Measurements from ENCODE around the gene NPHS1. TPM values are rescaled to one million over a fixed set of nuclear protein-coding genes. Genes with fewer than 3 reads are reported as not detected.
A peak's percentile ranks its signal among the peaks of the same experiment; 100 is the strongest.
"Not testable (repeated sequence)": the region's sequence is repeated elsewhere in the genome, so short reads cannot be mapped to it uniquely, and the experiment has no call there.

NPHS1 gene
- total RNA-seq, 1 donor from 2014 or later: not detected

- intact Hi-C loops (cut with DNase I): loop anchor here (1.0 kb wide), 1 partner anchor 51 kb away; no protein-coding TSS in a partner anchor
- DNase-seq (ENCODE audit: low spot score): peak; percentile 94
Observed at GRCh38 chr19:35879770-35880317, 27.5 kb upstream of the NPHS1 start.

DNA sequence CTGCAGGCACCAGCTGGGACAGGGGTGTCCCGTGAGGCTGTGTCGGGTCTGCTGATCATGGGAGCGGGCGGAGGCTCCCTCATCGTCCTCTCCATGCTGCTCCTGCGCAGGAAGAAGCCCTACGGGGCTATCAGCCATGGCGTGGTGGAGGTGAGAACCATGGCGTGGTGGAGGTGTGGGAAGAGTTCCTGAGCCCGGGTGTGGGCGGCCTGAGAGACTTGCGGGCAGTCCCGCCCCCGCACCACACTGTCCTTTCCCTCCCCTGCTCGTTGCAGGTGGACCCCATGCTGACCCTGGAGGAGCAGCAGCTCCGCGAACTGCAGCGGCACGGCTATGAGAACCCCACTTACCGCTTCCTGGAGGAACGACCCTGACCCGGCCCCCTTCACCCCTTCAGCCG is 26.8 kb upstream of the NPHS1 start:
- intact Hi-C loops (cut with DNase I): loop anchor here (1.0 kb wide), 1 partner anchor 52 kb away; no protein-coding TSS in a partner anchor
- DNase-seq (ENCODE audit: low spot score): no peak

DNA sequence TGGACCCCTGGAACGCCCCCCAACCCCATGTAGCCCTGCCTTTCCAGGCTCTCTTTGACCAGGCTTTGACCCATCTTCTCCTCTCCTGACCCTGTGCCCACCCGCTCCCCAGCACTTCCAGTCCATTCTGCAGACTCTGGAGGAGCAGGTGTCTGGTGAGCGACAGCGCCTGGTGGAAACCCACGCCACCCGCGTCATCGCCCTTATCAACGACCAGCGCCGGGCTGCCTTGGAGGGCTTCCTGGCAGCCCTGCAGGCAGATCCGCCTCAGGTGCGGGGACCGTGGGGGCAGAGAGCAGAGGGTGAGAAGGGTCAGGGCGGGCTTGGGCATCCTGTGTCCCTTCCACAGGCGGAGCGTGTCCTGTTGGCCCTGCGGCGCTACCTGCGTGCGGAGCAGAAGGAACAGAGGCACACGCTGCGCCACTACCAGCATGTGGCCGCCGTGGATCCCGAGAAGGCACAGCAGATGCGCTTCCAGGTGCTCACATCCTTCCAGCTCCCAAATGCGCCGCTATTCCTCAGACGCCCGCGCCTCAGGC is 22.2 kb upstream of the NPHS1 start:
- no peak for DNase-seq (ENCODE audit: low spot score)
- intact Hi-C loops (cut with DNase I): no loop called here

GRCh38 chr19:35872180-35872579 is 19.9 kb upstream of the NPHS1 start:
- intact Hi-C loops (cut with DNase I): no loop called here
- no peak for DNase-seq (ENCODE audit: low spot score)

GRCh38 chr19:35871611-35872010 is 19.3 kb upstream of the NPHS1 start:
- intact Hi-C loops (cut with DNase I): no loop called here
- no peak for DNase-seq (ENCODE audit: low spot score)

DNA sequence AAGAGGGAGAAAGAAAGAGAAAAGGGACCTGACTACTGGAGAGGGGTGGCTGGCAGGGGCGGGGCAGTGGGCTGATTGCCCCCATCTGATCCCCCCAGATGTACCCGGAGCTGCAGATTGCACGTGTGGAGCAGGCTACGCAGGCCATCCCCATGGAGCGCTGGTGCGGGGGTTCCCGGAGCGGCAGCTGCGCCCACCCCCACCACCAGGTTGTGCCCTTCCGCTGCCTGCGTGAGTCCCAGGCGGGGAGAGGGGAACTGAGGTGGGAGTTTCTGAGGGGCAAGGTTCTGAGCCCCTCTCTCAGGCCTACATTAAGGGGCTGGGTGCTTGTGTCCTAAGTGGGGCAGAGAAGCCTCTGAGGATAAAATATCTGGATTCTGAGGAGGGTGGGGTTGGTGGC is 18.5 kb upstream of the NPHS1 start:
- intact Hi-C loops (cut with DNase I): no loop called here
- no peak for DNase-seq (ENCODE audit: low spot score)

DNA sequence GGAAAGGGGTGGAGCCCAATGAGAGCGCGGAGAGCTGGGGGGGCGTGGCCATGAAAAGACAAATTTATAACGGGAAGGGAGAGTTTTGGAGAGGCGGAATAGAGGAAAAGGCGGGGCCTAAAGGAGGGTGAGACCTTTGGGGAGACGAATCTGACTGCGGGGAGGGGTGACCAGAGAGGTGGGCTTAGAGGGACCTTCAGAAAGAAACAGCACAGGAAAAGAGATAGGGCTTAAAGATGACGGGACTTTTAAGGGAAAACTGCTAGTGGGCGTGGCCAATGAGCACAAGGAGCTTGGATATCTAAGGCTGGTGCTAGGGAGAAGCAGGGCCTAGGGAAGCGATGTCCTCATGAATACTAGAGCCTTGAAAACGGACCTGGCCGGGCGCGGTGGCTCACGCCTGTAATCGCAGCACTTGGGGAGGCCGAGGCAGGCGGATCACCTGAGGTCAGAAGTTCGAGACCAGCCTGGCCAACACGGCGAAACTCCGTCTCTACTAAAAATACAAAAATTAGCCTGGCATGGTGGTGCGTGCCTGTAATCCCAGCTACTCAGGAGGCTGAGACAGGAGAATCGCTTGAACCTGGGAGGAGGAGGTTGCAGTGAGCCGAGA is 17.9 kb upstream of the NPHS1 start:
- intact Hi-C loops (cut with DNase I); DNase-seq (ENCODE audit: low spot score): not testable (repeated sequence)

GRCh38 chr19:35869327-35870123 is 17.2 kb upstream of the NPHS1 start:
- no peak for DNase-seq (ENCODE audit: low spot score)
- intact Hi-C loops (cut with DNase I): loop anchor here (10.0 kb wide), 1 partner anchor 95 kb away; the partner anchor contains the start of gene ARHGAP33

GRCh38 chr19:35868823-35869326 is 16.6 kb upstream of the NPHS1 start:
- intact Hi-C loops (cut with DNase I): loop anchor here (10.0 kb wide), 1 partner anchor 94 kb away; the partner anchor contains the start of gene ARHGAP33

DNA sequence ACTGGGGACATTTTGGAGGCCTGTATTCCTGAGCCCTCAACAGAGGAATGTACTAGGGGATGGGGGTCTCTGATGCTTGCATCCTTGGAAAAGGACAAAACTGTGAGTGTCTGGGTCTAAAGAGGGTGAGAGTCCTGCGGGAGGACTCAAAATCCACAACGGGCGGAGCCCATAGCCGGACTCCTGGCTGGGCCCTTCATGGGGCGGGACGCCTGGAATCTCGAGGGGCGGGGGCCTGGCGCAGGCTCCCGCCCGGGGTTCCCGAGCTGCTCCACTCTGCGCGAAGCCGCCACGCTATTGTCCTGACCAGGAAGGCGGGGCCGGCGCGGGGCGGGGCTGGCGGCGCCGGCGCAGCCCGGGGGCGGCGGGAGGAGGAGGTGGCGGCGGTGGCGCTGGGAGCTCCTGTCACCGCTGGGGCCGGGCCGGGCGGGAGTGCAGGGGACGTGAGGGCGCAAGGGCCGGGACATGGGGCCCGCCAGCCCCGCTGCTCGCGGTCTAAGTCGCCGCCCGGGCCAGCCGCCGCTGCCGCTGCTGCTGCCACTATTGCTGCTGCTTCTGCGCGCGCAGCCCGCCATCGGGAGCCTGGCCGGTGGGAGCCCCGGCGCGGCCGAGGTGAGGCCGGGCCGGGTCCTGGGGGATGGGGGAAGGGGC is 16.0 kb upstream of the NPHS1 start, which contains the start of gene APLP1:
Gene APLP1 (plus strand): TSS at position 403 of the 651 bp plus-strand sequence. CDS start 63 bp downstream, at position 466.
- DNase-seq (ENCODE audit: low spot score): peak; percentile 86
- intact Hi-C loops (cut with DNase I): loop anchor here (10.0 kb wide), 1 partner anchor 93 kb away; the partner anchor contains the start of gene ARHGAP33

More at GRCh38 chr19:35868823-35869326, 16.6 kb upstream of the NPHS1 start:
- DNase-seq (ENCODE audit: low spot score): no peak

- intact Hi-C loops (cut with DNase I): loop anchor here (10.0 kb wide), 1 partner anchor 88 kb away; the partner anchor contains the start of gene ARHGAP33
- DNase-seq (ENCODE audit: low spot score): no peak
Observed at GRCh38 chr19:35863018-35863417, 10.7 kb upstream of the NPHS1 start.

DNA sequence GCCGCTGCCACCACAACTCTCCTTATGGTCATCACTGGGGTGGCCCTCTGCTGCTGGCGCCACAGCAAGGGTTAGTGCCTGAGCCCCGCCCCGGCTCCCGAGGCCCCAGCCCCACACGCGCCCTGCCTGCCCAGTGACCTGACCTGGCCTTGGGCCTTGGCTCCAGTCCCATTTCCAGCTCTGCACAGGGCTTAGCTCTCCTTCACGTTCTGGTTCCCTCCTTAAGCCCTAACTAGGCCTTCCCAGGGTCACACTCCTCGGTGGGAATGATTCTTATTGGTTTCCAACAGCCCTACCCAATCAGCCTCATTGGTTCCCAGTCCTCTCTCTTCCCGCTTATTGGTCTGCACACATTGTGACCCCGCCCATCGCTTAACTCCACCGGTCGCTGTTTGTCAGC is 10.2 kb upstream of the NPHS1 start:
- DNase-seq (ENCODE audit: low spot score): no peak
- intact Hi-C loops (cut with DNase I): loop anchor here (10.0 kb wide), 1 partner anchor 88 kb away; the partner anchor contains the start of gene ARHGAP33

DNA sequence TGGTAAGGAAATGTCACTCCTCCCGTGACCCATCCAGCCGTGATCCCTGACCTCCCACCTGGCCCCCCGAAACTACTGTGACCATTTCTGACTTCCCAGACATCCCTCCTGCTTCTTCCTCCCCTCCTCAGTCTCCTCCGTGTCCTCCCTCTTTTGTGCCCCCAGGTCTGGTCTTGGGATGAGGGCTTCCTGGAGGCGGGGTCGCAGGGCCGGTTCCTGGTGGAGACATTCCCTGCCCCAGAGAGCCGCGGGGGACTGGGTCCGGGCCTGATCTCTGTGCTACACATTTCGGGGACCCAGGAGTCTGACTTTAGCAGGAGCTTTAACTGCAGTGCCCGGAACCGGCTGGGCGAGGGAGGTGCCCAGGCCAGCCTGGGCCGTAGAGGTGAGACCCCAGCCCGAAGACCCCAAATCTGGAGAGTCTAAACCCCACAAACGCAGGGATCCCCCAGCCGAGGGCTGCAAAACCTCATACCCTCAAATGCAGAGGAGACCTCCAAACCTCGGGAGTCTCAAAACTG is 9.4 kb upstream of the NPHS1 start:
- intact Hi-C loops (cut with DNase I): loop anchor here (10.0 kb wide), 1 partner anchor 87 kb away; the partner anchor contains the start of gene ARHGAP33
- no peak for DNase-seq (ENCODE audit: low spot score)

GRCh38 chr19:35860818-35861639 is 8.7 kb upstream of the NPHS1 start:
- no peak for DNase-seq (ENCODE audit: low spot score)
- intact Hi-C loops (cut with DNase I): loop anchor here (10.0 kb wide), 1 partner anchor 86 kb away; the partner anchor contains the start of gene ARHGAP33

GRCh38 chr19:35860436-35860817 is 8.1 kb upstream of the NPHS1 start:
- intact Hi-C loops (cut with DNase I): loop anchor here (10.0 kb wide), 1 partner anchor 86 kb away; the partner anchor contains the start of gene ARHGAP33
- no peak for DNase-seq (ENCODE audit: low spot score)

DNA sequence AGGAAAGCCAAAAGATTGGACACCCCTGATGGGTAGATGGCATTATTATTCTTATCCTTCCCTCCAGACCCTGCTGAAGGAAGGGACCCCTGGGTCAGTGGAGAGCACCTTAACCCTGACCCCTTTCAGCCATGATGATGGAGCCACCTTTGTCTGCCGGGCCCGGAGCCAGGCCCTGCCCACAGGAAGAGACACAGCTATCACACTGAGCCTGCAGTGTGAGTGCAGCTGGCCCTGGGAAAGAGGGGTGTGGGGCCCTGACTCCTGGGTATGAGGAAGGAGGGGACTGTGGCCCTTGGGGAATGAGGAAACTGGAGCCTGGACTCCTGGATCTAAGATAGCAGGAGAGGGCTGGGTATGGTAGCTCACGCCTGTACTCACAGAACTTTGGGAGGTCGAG is 7.1 kb upstream of the NPHS1 start:
- intact Hi-C loops (cut with DNase I): no loop called here
- DNase-seq (ENCODE audit: low spot score): no peak

- no peak for DNase-seq (ENCODE audit: low spot score)
- intact Hi-C loops (cut with DNase I): no loop called here
Observed at GRCh38 chr19:35858311-35858710, 6.0 kb upstream of the NPHS1 start.
